ENCODE measurements around the gene NOTO.
A peak's percentile ranks its signal among the peaks of the same experiment; 100 is the strongest.

NOTO gene

DNA sequence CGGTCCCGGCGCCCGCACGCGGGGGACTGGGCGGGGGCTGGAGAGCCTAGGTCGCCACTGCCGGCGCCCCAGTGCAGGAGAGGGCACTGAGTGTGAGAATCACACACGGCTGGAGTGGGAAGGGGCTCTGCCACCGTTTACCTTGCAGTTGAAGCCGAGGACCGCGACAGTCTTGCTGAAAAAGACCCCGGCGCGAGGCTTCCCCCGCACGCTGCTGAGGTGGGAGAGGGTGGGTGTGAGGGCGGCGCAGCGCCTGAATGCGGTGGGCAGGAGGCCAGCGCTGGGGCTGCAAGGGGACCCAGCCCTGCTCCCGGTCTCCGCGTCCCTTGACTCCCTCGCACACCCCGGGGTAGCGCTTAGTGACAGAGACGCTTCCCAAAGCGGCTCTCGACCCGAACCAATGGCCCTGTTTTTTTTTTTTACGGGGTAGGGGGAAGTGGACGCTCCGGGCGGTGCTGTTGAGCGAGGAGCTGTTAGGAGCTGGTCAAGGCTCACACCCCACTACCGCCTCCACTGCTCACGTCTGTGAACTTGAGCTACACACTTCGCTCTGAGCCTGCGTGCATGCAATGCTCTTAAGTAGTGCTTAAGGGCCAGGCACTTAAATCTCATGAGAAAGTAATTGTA is 794 bp downstream of the NOTO start:
- DNase-seq = peak; percentile 9

GRCh38 chr2:73205611-73206010 is 3.2 kb downstream of the NOTO start:
- DNase-seq = no peak

GRCh38 chr2:73208258-73208657 is 5.9 kb downstream of the NOTO start:
- DNase-seq = no peak

GRCh38 chr2:73210019-73210418 is 7.6 kb downstream of the NOTO start:
- DNase-seq = no peak

GRCh38 chr2:73210696-73211095 is 8.3 kb downstream of the NOTO start:
- DNase-seq = no peak

- no peak for DNase-seq
These were observed 9.7 kb downstream of the NOTO start for GRCh38 chr2:73212098-73212447.

GRCh38 chr2:73212448-73213176 is 10.2 kb downstream of the NOTO start:
- peak; percentile 66 for DNase-seq

GRCh38 chr2:73214120-73215035 is 12.0 kb downstream of the NOTO start, which contains the start of gene SMYD5:
SMYD5 (plus strand) TSS chr2:73214245; CDS start chr2:73214267, 22 bp downstream.
- peak; percentile 74 for DNase-seq

GRCh38 chr2:73215254-73215653 is 12.9 kb downstream of the NOTO start:
- no peak for DNase-seq

DNA sequence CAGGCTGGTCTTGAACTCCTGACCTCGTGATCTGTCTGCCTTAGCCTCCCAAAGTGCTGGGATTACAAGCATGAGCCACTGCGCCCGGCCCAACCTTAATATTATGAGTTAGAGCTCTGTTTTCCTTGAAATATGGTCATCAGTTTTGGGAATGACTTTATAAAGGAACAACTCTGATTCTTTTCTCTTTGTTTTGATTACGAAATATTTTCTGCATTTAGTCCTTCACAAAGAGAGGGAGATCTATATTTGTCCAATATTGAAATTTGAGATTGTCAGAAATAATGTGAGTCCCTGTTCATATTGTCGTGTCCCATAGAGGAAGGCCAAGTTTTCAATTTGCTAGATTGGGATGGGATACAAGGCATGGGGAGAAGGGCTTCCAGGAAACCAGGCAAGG is 14.8 kb downstream of the NOTO start:
- DNase-seq = no peak

GRCh38 chr2:73217826-73218225 is 15.5 kb downstream of the NOTO start:
- no peak for DNase-seq

- no peak for DNase-seq
These were observed 15.9 kb downstream of the NOTO start for GRCh38 chr2:73218298-73218697.

- DNase-seq = no peak
These were observed 21.4 kb downstream of the NOTO start for GRCh38 chr2:73223821-73224220.

- DNase-seq = no peak
These were observed 23.4 kb downstream of the NOTO start for GRCh38 chr2:73225513-73226360.

DNA sequence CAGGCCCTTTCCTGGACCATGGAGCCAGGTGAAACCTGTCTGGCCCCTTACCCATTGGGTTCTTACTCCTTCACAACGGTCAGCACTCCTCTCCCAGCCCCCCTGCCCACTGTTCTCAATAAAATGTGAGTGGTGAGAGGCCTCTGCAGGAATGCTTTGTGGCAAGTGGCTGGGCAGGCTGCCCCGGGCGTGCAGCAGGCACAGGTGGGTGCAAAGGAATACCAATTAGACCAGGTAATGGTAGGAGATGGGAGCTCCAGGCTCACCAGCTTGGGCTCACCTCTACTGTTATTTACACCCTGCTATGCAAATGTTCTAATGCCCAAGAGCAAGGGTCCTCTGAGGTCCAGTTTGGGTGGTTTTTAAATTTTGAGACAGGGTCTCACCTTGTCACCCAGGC is 24.7 kb downstream of the NOTO start:
- DNase-seq = no peak

DNA sequence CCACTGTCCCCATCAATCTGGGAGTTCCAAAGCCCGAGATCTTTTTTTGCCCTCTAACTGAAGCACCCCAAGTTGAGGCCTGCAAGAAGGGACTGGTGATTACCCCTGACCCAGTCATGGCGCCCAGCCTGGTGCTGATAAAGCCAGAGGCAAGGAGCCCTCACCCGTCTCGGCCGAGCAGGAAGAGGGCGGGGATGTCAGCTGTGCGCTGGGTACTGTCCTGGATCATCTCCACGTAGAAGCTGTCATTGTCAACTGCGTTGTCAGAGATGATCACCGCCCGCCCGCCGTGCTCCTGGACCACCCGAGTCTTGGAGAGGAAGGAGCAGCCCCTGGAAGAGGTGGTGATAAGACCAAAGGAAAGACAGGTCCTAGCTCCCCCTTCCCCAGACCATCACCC is 26.3 kb downstream of the NOTO start:
- no peak for DNase-seq

- DNase-seq = no peak
These were observed 30.2 kb downstream of the NOTO start for GRCh38 chr2:73232403-73233153.

DNA sequence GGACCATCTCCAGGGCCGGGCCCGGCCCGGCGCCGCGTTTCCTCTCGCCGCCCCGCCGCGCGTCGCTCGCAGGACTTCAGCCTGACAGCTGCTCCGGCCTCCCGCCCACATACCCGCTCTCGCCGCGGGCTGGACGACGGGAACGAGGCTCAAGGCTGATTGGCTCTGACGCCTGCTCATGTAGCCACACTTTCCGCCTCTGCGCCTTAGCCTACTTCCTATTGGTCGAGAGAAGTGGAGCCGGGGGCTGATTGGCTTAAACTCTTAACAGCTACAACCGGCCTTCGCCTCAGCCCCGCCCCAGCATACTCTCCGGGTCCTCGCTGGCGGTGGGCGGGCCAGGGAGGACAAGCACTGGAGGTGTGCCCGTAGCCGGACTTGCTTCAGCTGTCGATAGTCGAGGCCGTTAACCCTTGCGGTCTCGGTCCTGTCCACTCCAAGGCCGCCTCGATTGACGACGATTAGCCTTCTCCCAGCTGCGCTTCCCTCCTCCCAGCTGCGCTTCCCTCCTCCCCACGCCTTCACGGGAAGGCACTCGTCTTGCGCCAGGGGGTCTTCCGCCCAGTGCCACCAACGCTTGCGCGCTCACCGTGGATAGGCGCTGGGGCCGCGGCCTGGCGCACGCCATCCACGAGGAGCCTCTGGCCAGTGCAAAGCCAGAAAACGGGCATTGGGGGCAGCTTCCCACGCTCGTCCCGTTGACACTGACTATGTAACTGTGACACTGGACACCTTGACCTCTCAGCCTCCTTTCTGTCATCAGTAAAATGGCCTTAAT is 31.0 kb downstream of the NOTO start, which contains the start of gene PRADC1:
PRADC1 (minus strand) TSS at position 86 of the 778 bp plus-strand sequence; CDS start at position 7, 79 bp downstream.
- peak; percentile 97 for DNase-seq

DNA sequence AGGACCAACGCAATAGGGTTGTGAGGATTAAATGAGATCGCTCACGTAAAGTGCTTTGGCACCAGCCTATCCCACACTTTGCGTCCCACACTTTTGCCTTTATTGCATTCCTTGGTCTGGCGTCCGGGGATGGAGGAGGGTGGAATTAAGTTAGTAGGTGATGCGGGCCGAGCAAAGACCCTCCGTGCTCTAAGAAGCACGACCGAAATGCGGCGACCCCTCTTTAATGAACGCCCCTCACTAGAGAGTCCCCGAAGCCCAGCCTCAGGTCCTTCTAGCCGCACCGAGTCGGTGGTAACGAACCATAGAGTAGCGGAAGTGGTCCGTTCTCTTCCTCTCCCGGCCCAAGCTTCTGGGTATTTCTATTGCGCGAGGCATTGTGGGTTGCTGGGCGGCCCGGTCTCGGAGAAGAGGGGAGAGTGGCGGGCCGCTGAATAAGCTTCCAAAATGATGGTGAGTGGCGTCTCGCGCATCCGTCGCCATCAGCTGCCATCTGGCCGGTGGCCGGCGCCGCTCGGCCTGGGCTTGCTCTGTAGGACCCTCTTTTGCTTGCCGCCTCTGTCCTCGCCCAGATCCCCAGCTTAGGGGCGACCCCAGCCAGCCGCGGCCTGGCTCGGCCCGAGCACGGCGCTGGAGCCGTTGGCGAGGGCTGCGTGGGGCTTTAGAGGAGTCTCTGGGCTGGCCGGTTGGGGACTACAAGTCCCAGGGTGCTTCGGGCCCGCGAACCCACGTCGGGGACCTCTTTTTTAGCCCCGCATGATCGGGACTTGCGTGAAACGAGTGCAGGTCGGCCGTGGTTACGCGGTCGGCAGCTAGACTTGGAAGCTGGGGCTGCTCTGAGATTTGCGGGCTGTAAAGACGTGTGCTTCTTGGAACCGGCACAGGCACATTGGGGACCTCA is 31.8 kb downstream of the NOTO start, which contains the start of gene CCT7:
CCT7 (plus strand) TSS at position 377 of the 901 bp plus-strand sequence; CDS start at position 448, 71 bp downstream.
- DNase-seq = peak; percentile 91

All from NCI-H1436 (cell line).